ENCODE results near the gene GPATCH2. TPM values are rescaled to one million over a fixed set of nuclear protein-coding genes. Genes with fewer than 3 reads are reported as not detected.

The GPATCH2 gene
- total RNA-seq, 1 experiment from 2014 or later = 11.3 TPM

GRCh38 chr1:217660353-217661062, 29.6 kb upstream of the GPATCH2 start:
- Histone ChIP-seq H4K20me1 (ENCODE audit: insufficient read depth) (no peaks in the 10 kb centered on the region), H3K27me3 (ENCODE audit: insufficient read depth, low read length) (no peaks in the 10 kb centered on the region), H3K4me3 (replicated peaks in 1 of 2; ENCODE audit: low read depth in 1 of 2, low read length in 2 of 2) (peak overlapping the region in 1 of 2 experiments; percentile 1; a peak in 1 of 4 replicates), H2AFZ (ENCODE audit: low read depth, low read length, poor library complexity, severe bottlenecking) (peak overlapping the region; percentile 11), H3K9me3 (ENCODE audit: control insufficient read depth in 1 of 2, insufficient read depth in 1 of 2, low read depth in 1 of 2, low read length in 2 of 2) (no peaks in the 10 kb centered on the region), H3K27ac (ENCODE audit: low read depth, low read length) (no peak overlapping the region), H3K9me2 (ENCODE audit: insufficient read depth) (no peaks in the 10 kb centered on the region), H3K4me1 (ENCODE audit: control insufficient read depth in 1 of 2, insufficient read depth in 2 of 2, low read length in 2 of 2) (peaks cover 0 to 16% of the 10 kb centered on the region in 2 experiments; a peak in 2 of 4 replicates), H3K79me2 (ENCODE audit: insufficient read depth, low read length) (no peaks in the 10 kb centered on the region), H3K36me3 (ENCODE audit: control insufficient read depth in 1 of 2, insufficient read depth in 2 of 2, low read length in 2 of 2) (no peaks in the 10 kb centered on the region), H3K4me2 (ENCODE audit: low read length) (peak overlapping the region; percentile 55), H3K9ac (ENCODE audit: low read length) (no peak overlapping the region)
- DNase-seq (ENCODE audit: low read depth, low spot score) (peak; percentile 62), ATAC-seq (peak; percentile 80)
- intact Hi-C loops (cut with micrococcal nuclease) = no loop called here
- RAD21 ChIA-PET (ENCODE audit: low non-redundant PET in 1 of 2, low total read pairs in 2 of 2, uncharacterized antibody in 2 of 2, unreplicated experiment in 2 of 2) = no interaction called here
- CTCF ChIA-PET = interaction anchor here (0.9 to 1.3 kb wide), 4 partner anchors 9 to 510 kb away, joined by 3 read pairs; no protein-coding TSS in a partner anchor
- BruUV-seq (replicated peaks) = no TSS peak
- POLR2A ChIA-PET = no interaction called here
- TF ChIP-seq CBX3 (IDR thresholded peaks at IDR 0.05; ENCODE audit: low read depth) = no peak
- no peak for TF ChIP-seq YY1 (IDR thresholded peaks at IDR 0.05; ENCODE audit: extremely low read depth, insufficient replicate concordance, low read depth, low read length)
- TF ChIP-seq SIN3A (IDR thresholded peaks at IDR 0.05; ENCODE audit: low read depth) = peak; percentile 27; the same call in 1 of the 2 replicates
- no peak for TF ChIP-seq ZNF274 (IDR thresholded peaks at IDR 0.05; ENCODE audit: low read depth, low read length)
- no peak for TF ChIP-seq ZFX (IDR thresholded peaks at IDR 0.05)
- TF ChIP-seq ATF3 (IDR thresholded peaks at IDR 0.05) = no peak
- TF ChIP-seq ELF1 (IDR thresholded peaks at IDR 0.05; ENCODE audit: borderline replicate concordance, low read depth) = no peak
- TF ChIP-seq REST (IDR thresholded peaks at IDR 0.05; ENCODE audit: low read depth) = no peak
- peak; percentile 51; the same call in 1 of the 2 replicates for TF ChIP-seq SP1 (IDR thresholded peaks at IDR 0.05; ENCODE audit: low read depth)
- TF ChIP-seq POLR2AphosphoS5 (IDR thresholded peaks at IDR 0.05; ENCODE audit: low read depth, low read length) = no peak
- no peak for TF ChIP-seq EZH2phosphoT487 (IDR thresholded peaks at IDR 0.05; ENCODE audit: borderline replicate concordance)
- no peak for TF ChIP-seq CEBPB (IDR thresholded peaks at IDR 0.05; ENCODE audit: low read depth)
- no peak for TF ChIP-seq TCF7L2 (IDR thresholded peaks at IDR 0.05; ENCODE audit: borderline replicate concordance, extremely low read depth, insufficient read depth, insufficient read length)
- peak; percentile 47 for TF ChIP-seq JUND (IDR thresholded peaks at IDR 0.05)
- TF ChIP-seq CTCF (IDR thresholded peaks at IDR 0.05 in 2 of 3, conservative IDR thresholded peaks at IDR 0.05 in 1 of 3; ENCODE audit: borderline replicate concordance in 1 of 3, insufficient read depth in 1 of 3, low read depth in 2 of 3, low read length in 2 of 3) = peak; percentile 16 to 60 (median 43); a peak in 5 of 6 replicates
- TF ChIP-seq EZH2 (IDR thresholded peaks at IDR 0.05) = no peak
- peak; percentile 60 for TF ChIP-seq RAD21 (IDR thresholded peaks at IDR 0.05; ENCODE audit: low read depth)
- TF ChIP-seq EGR1 (IDR thresholded peaks at IDR 0.05; ENCODE audit: low read depth) = no peak
- TF ChIP-seq FOSL1 (IDR thresholded peaks at IDR 0.05; ENCODE audit: low read depth) = peak; percentile 59; the same call in 1 of the 2 replicates
- TF ChIP-seq ZBTB33 (IDR thresholded peaks at IDR 0.05; ENCODE audit: extremely low read depth, insufficient replicate concordance, low read length) = no peak
